Fibroblast of lung (primary cell): Measurements from ENCODE around the gene CORO1C. TPM values are rescaled to one million over a fixed set of nuclear protein-coding genes. Genes with fewer than 3 reads are reported as not detected.
A peak's percentile ranks its signal among the peaks of the same experiment; 100 is the strongest.

Source experiments
- DNase-seq, 2 donors: peaks; one replicate each; pipeline versions ENCODE4 v3.0.0 to v3.0.0-alpha.2; 2010; ENCODE audit warnings: low read depth in 2 of 2
- H2AFZ ChIP-seq: 2 replicates; pipeline ENCODE4 v1.5.1; 2012; ENCODE audit warnings: low read length, control low read depth, inconsistent platforms
- H3K27ac ChIP-seq: 2 replicates; pipeline ENCODE4 v1.5.1; 2011; ENCODE audit warnings: low read length, control low read depth; ENCODE audit not compliant: insufficient read depth
- H3K27me3 ChIP-seq: 2 replicates; pipeline ENCODE4 v1.5.1; 2011; ENCODE audit warnings: mild to moderate bottlenecking, low read length; ENCODE audit not compliant: control insufficient read depth, insufficient read depth
- H3K36me3 ChIP-seq: 2 replicates; pipeline ENCODE4 v1.5.1; 2011; ENCODE audit warnings: low read length; ENCODE audit not compliant: control insufficient read depth, insufficient read depth
- H3K4me1 ChIP-seq: 2 replicates; pipeline ENCODE4 v1.5.1; 2011; ENCODE audit warnings: low read length; ENCODE audit not compliant: control insufficient read depth, insufficient read depth; ENCODE audit errors: extremely low read depth
- H3K4me2 ChIP-seq: 2 replicates; pipeline ENCODE4 v1.5.1; 2011; ENCODE audit warnings: low read length, control low read depth; ENCODE audit not compliant: insufficient read depth; ENCODE audit errors: extremely low read depth
- H3K4me3 ChIP-seq, 4 experiments: fragments of 200-600 bp in 1 of 4; sonication (generic) in 1 of 4; replicated peaks in 1 of 4; 2 replicates each; pipeline ENCODE4 v1.5.1; 2011 to 2016; ENCODE audit warnings: low read length in 4 of 4, low read depth in 3 of 4, mild to moderate bottlenecking in 3 of 4, control low read depth in 2 of 4, inconsistent platforms in 1 of 4, mixed read lengths in 1 of 4; ENCODE audit not compliant: insufficient read depth in 1 of 4; ENCODE audit errors: control extremely low read depth in 1 of 4
- H3K79me2 ChIP-seq: 2 replicates; pipeline ENCODE4 v1.5.1; 2012; ENCODE audit warnings: mild to moderate bottlenecking, low read length, inconsistent platforms; ENCODE audit not compliant: control insufficient read depth, insufficient read depth
- H3K9ac ChIP-seq: 2 replicates; pipeline ENCODE4 v1.5.1; 2011; ENCODE audit warnings: mild to moderate bottlenecking, low read length, control low read depth; ENCODE audit not compliant: insufficient read depth
- H3K9me3 ChIP-seq: 2 replicates; pipeline ENCODE4 v1.5.1; 2012; ENCODE audit warnings: low read depth, low read length; ENCODE audit not compliant: control insufficient read depth, insufficient read depth
- H4K20me1 ChIP-seq: 2 replicates; pipeline ENCODE4 v1.5.1; 2011; ENCODE audit warnings: low read length; ENCODE audit not compliant: control insufficient read depth, insufficient read depth; ENCODE audit errors: extremely low read depth
- EZH2 ChIP-seq: IDR thresholded peaks from 2 replicates; pipeline ENCODE4 v1.5.1; 2012; ENCODE audit warnings: low read length, control low read depth, mild to moderate bottlenecking; ENCODE audit errors: missing control alignments
- polyA plus RNA-seq, 2 donors: library from polyadenylated mRNA; depleted of rRNA in 1 of 2; stranded (reverse) in 1 of 2; unstranded in 1 of 2; fragments of >200 nt; gene quantifications; 2 replicates each; pipeline ENCODE4 v1.2.1, GENCODE V29; 2011 to 2012; ENCODE audit warnings: missing spikeins in 1 of 2
- total RNA-seq: library from RNA; depleted of rRNA; stranded (reverse); fragments of >200 nt; gene quantifications from 2 replicates; pipeline ENCODE4 v1.2.1, GENCODE V29; 2014
- TF ChIP-seq, protein P1 (sequence below), 2 donors: IDR thresholded peaks in 1 of 2; conservative IDR thresholded peaks in 1 of 2; 1 replicate in 1 of 2; 2 replicates in 1 of 2; pipeline ENCODE4 v1.5.1; 2011 to 2012; ENCODE audit warnings: low read length in 2 of 2, control low read depth in 1 of 2, inconsistent platforms in 1 of 2, low read depth in 1 of 2, mild to moderate bottlenecking in 1 of 2

Gene CORO1C
- total and polyA plus RNA-seq, 2 donors (not counting 1 experiment from before 2014, with no cell fraction given), result 288 to 542 TPM

GRCh38 chr12:108693751-108694150, 37.6 kb downstream of the CORO1C start:
- no peak overlapping the region for H3K4me3 ChIP-seq
- H3K27ac ChIP-seq, result peak overlapping the region; percentile 97
- H3K79me2 ChIP-seq, result peaks cover 91% of the 10 kb centered on the region
- H3K36me3 ChIP-seq, result peaks cover 4% of the 10 kb centered on the region
- DNase-seq, result no peak
- H3K4me1 ChIP-seq, result peaks cover 66% of the 10 kb centered on the region
- H3K4me2 ChIP-seq, result no peak overlapping the region
- no peaks in the 10 kb centered on the region for H3K27me3 ChIP-seq
- H4K20me1 ChIP-seq, result no peaks in the 10 kb centered on the region
- H3K9me3 ChIP-seq, result no peaks in the 10 kb centered on the region
- no peak overlapping the region for H3K9ac ChIP-seq
- no peak for TF ChIP-seq EZH2
- TF ChIP-seq, protein P1, sequence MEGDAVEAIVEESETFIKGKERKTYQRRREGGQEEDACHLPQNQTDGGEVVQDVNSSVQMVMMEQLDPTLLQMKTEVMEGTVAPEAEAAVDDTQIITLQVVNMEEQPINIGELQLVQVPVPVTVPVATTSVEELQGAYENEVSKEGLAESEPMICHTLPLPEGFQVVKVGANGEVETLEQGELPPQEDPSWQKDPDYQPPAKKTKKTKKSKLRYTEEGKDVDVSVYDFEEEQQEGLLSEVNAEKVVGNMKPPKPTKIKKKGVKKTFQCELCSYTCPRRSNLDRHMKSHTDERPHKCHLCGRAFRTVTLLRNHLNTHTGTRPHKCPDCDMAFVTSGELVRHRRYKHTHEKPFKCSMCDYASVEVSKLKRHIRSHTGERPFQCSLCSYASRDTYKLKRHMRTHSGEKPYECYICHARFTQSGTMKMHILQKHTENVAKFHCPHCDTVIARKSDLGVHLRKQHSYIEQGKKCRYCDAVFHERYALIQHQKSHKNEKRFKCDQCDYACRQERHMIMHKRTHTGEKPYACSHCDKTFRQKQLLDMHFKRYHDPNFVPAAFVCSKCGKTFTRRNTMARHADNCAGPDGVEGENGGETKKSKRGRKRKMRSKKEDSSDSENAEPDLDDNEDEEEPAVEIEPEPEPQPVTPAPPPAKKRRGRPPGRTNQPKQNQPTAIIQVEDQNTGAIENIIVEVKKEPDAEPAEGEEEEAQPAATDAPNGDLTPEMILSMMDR (conservative IDR thresholded peaks at IDR 0.05 in 1 of 2, IDR thresholded peaks at IDR 0.05 in 1 of 2; ENCODE audit: low read depth in 1 of 2, low read length in 2 of 2), result no peak
- H2AFZ ChIP-seq, result no peak overlapping the region

GRCh38 chr12:108693186-108693730, 38.1 kb downstream of the CORO1C start:
- DNase-seq, result no peak
- peaks cover 4% of the 10 kb centered on the region for H3K36me3 ChIP-seq
- peak overlapping the region; percentile 97 for H3K27ac ChIP-seq
- H3K4me2 ChIP-seq, result no peak overlapping the region
- H2AFZ ChIP-seq, result no peak overlapping the region
- H3K27me3 ChIP-seq, result no peaks in the 10 kb centered on the region
- TF ChIP-seq EZH2, result no peak
- TF ChIP-seq, protein P1 (conservative IDR thresholded peaks at IDR 0.05 in 1 of 2, IDR thresholded peaks at IDR 0.05 in 1 of 2; ENCODE audit: low read depth in 1 of 2, low read length in 2 of 2), result no peak
- H3K9ac ChIP-seq, result no peak overlapping the region
- H3K79me2 ChIP-seq, result peaks cover 92% of the 10 kb centered on the region
- H3K4me3 ChIP-seq, result no peak overlapping the region
- peaks cover 63% of the 10 kb centered on the region for H3K4me1 ChIP-seq
- no peaks in the 10 kb centered on the region for H3K9me3 ChIP-seq
- H4K20me1 ChIP-seq, result no peaks in the 10 kb centered on the region

GRCh38 chr12:108691998-108692808, 39.1 kb downstream of the CORO1C start:
- H3K9ac ChIP-seq, result peak overlapping the region; percentile 51
- H3K79me2 ChIP-seq, result peaks cover 92% of the 10 kb centered on the region
- no peaks in the 10 kb centered on the region for H4K20me1 ChIP-seq
- no peaks in the 10 kb centered on the region for H3K27me3 ChIP-seq
- TF ChIP-seq, protein P1 (conservative IDR thresholded peaks at IDR 0.05 in 1 of 2, IDR thresholded peaks at IDR 0.05 in 1 of 2; ENCODE audit: low read depth in 1 of 2, low read length in 2 of 2), result no peak
- no peak overlapping the region for H2AFZ ChIP-seq
- H3K9me3 ChIP-seq, result no peaks in the 10 kb centered on the region
- H3K36me3 ChIP-seq, result peaks cover 2% of the 10 kb centered on the region
- peak overlapping the region in 2 of 4 experiments; percentile 1 to 25 for H3K4me3 ChIP-seq
- DNase-seq, result peak in 1 of 2 donors; percentile 49
- peak overlapping the region; percentile 76 for H3K4me2 ChIP-seq
- H3K27ac ChIP-seq, result peak overlapping the region; percentile 97
- H3K4me1 ChIP-seq, result peaks cover 54% of the 10 kb centered on the region
